GM12878 (cell line): ENCODE measurements around the gene CHST13. TPM values are rescaled to one million over a fixed set of nuclear protein-coding genes. Genes with fewer than 3 reads are reported as not detected.

Source experiments
- ATAC-seq: fragments of 200-7000 bp; cut with Tn5 transposase; 3 replicates; pipeline ENCODE4 v1.9.1; 2020; ENCODE audit warnings: mild to moderate bottlenecking, moderate library complexity
- BruUV-seq: library from RNA; stranded (reverse); fragments of 400-500 nt; replicated peaks from 2 replicates; lab custom pipeline; 2021; lab: Mats Ljungman, UMichigan
- CTCF ChIA-PET: fragments of 300-600 bp; sonication (Branson Sonifier 250); formaldehyde crosslinking; extraction: SDS; loops from one replicate; lab custom pipeline; 2021; ENCODE audit warnings: inconsistent platforms; lab: Yijun Ruan, JAX
- POLR2A ChIA-PET: fragments of 350-600 bp; formaldehyde crosslinking; extraction: SDS; loops from one replicate; lab custom pipeline; 2021; ENCODE audit warnings: inconsistent platforms; lab: Charles Lee
- RAD21 ChIA-PET: fragments of 300-600 bp; sonication (Branson Sonifier 250); formaldehyde crosslinking; loops from one replicate; lab custom pipeline; 2023; ENCODE audit warnings: antibody characterized with exemption; ENCODE audit not compliant: unreplicated experiment; lab: Charles Lee
- SMC1A ChIA-PET: fragments of 300-600 bp; sonication (Branson Sonifier 250); formaldehyde crosslinking; loops from one replicate; lab custom pipeline; 2023; ENCODE audit not compliant: unreplicated experiment, uncharacterized antibody; lab: Charles Lee
- DNase-seq: peaks from one replicate; pipeline ENCODE4 v3.0.0-alpha.2; 2011; ENCODE audit warnings: low read depth, low spot score
- FAIRE-seq: peaks from 3 replicates; lab custom pipeline; 2011; peaks lifted over from hg19 to GRCh38; lab: Jason Lieb, UNC
- H2AFZ ChIP-seq: 2 replicates; pipeline ENCODE4 v1.6.0; 2011; ENCODE audit warnings: low read depth, low read length, control low read depth; ENCODE audit not compliant: control insufficient read depth
- H3K27ac ChIP-seq: 2 replicates; pipeline ENCODE4 v1.5.1; 2011; ENCODE audit warnings: control low read depth; ENCODE audit not compliant: control insufficient read depth, insufficient read depth
- H3K27me3 ChIP-seq, 2 experiments: replicated peaks in 1 of 2; 2 replicates each; pipeline versions ENCODE4 v1.6.0 to v1.6.1; 2011; ENCODE audit warnings: low read length in 1 of 2; ENCODE audit not compliant: control insufficient read depth in 2 of 2, insufficient read depth in 2 of 2
- H3K36me3 ChIP-seq, 2 experiments: 2 replicates each; pipeline ENCODE4 v1.5.1; 2011; ENCODE audit warnings: low read length in 1 of 2; ENCODE audit not compliant: control insufficient read depth in 2 of 2, insufficient read depth in 2 of 2
- H3K4me1 ChIP-seq: 2 replicates; pipeline ENCODE4 v1.6.1; 2011; ENCODE audit warnings: mild to moderate bottlenecking, low read length, moderate library complexity, mixed read lengths; ENCODE audit not compliant: control insufficient read depth, insufficient read depth
- H3K4me2 ChIP-seq: 2 replicates; pipeline ENCODE4 v1.6.0; 2011; ENCODE audit warnings: control low read depth; ENCODE audit not compliant: control insufficient read depth, insufficient read depth
- H3K4me3 ChIP-seq: fragments of 200-600 bp; sonication (generic); 2 replicates; pipeline ENCODE4 v1.5.1; 2016
- H3K79me2 ChIP-seq: 2 replicates; pipeline ENCODE4 v1.6.0; 2011; ENCODE audit warnings: low read length; ENCODE audit not compliant: control insufficient read depth, insufficient read depth
- H3K9ac ChIP-seq: 2 replicates; pipeline ENCODE4 v1.8.0; 2011; ENCODE audit warnings: low read length, control low read depth, mixed read lengths; ENCODE audit not compliant: control insufficient read depth, insufficient read depth
- H3K9me3 ChIP-seq: replicated peaks from 3 replicates; pipeline ENCODE4 v1.5.1; 2011; ENCODE audit warnings: mild to moderate bottlenecking, low read length; ENCODE audit not compliant: control insufficient read depth, insufficient read depth
- H4K20me1 ChIP-seq: 2 replicates; pipeline ENCODE4 v1.6.0; 2011; ENCODE audit not compliant: control insufficient read depth, insufficient read depth
- E2F8 ChIP-seq: fragments of 450-650 bp; IDR thresholded peaks from 2 replicates; pipeline ENCODE4 v1.6.1; 2018; ENCODE audit warnings: mild to moderate bottlenecking, low read depth, moderate library complexity; ENCODE audit not compliant: partially characterized antibody
- E4F1 ChIP-seq: fragments of 450-650 bp; IDR thresholded peaks from 2 replicates; pipeline ENCODE4 v1.6.1; 2018; ENCODE audit warnings: borderline replicate concordance, mild to moderate bottlenecking; ENCODE audit not compliant: partially characterized antibody
- NFIC ChIP-seq: IDR thresholded peaks from 2 replicates; pipeline ENCODE4 v1.6.1; 2012; ENCODE audit warnings: low read depth, mild to moderate bottlenecking, inconsistent platforms, low read length, moderate library complexity
- PRDM15 ChIP-seq: fragments of 450-650 bp; formaldehyde crosslinking; IDR thresholded peaks from 2 replicates; pipeline ENCODE4 v1.4.0; 2020; ENCODE audit warnings: mild to moderate bottlenecking, moderate library complexity
- WGBS: methylation state at CpG from one replicate; pipeline ENCODE4 v1.1.6; 2016; ENCODE audit warnings: low lambda C conversion rate; ENCODE audit not compliant: insufficient replicate concordance, insufficient coverage; ENCODE audit errors: missing lambda C conversion rate; 5-methylcytosine and 5-hydroxymethylcytosine counted together
- in situ Hi-C: fragments of 300-500 bp; cut with MboI; formaldehyde crosslinking; loops from 9 replicates; pipeline ENCODE4 v1.14.3; 2018; ENCODE audit warnings: mixed read lengths
- intact Hi-C: fragments of 100-400 bp; cut with micrococcal nuclease; formaldehyde crosslinking; loops from one replicate; pipeline ENCODE4 v1.14.2; 2022; ENCODE audit not compliant: unreplicated experiment
- polyA plus RNA-seq, 11 experiments: library from polyadenylated mRNA; depleted of rRNA in 4 of 11; unstranded in 6 of 11; stranded (reverse) in 5 of 11; fragments of >200 nt; fragmentation: Nextera tagmentation in 4 of 11; fragmentation: Illumina TruSeq in 1 of 11; extraction: Ambion mirVana in 4 of 11; extraction: Trizol in 1 of 11; gene quantifications; 1 replicate in 1 of 11; 2 replicates in 10 of 11; pipeline versions ENCODE4 v1.2.1 to v1.2.3, GENCODE V29; 2011 to 2016; ENCODE audit warnings: inconsistent platforms in 2 of 11, missing spikeins in 2 of 11, low read depth in 1 of 11
- total RNA-seq, 4 experiments: library from RNA; depleted of rRNA in 3 of 4; stranded (reverse); fragments of >200 nt in 3 of 4; fragmentation: Illumina TruSeq in 1 of 4; extraction: Trizol in 1 of 4; gene quantifications; 2 replicates each; pipeline versions ENCODE4 v1.2.1 to v1.2.3, GENCODE V29; 2013 to 2021

The CHST13 gene
- total and polyA plus RNA-seq, 10 of the 15 experiments (the other 5 are each of a cell fraction or from before 2014, with no cell fraction given): not detected

- no peak overlapping the region for H3K4me2 ChIP-seq
- ChIA-PET SMC1A (no interaction called here), RAD21 (no interaction called here), POLR2A (no interaction called here), CTCF (no interaction called here)
- H3K9ac ChIP-seq: no peak overlapping the region
- ATAC-seq (no peak), FAIRE-seq (no peak), DNase-seq (no peak)
- no peaks in the 10 kb centered on the region for H3K36me3 ChIP-seq
- H3K27me3 ChIP-seq: no peaks in the 10 kb centered on the region
- no peaks in the 10 kb centered on the region for H3K9me3 ChIP-seq
- no peak overlapping the region for H3K27ac ChIP-seq
- H2AFZ ChIP-seq: no peak overlapping the region
- in situ Hi-C loops: no loop called here
- no peaks in the 10 kb centered on the region for H3K79me2 ChIP-seq
- no peaks in the 10 kb centered on the region for H4K20me1 ChIP-seq
- intact Hi-C loops: no loop called here
- no peaks in the 10 kb centered on the region for H3K4me1 ChIP-seq
- no TSS peak for BruUV-seq
- TF ChIP-seq NFIC (no peak), E4F1 (no peak), E2F8 (no peak), PRDM15 (CRISPR knock-in tag) (no peak)
- 38% methylated on average over 8 of the region's 8 CpGs for WGBS
- no peak overlapping the region for H3K4me3 ChIP-seq
These were observed 38.6 kb upstream of the CHST13 start for GRCh38 chr3:126485176-126485897.
